ENCODE results near the gene SLC9C2.
"Not testable (repeated sequence)": the region's sequence is repeated elsewhere in the genome, so short reads cannot be mapped to it uniquely, and the experiment has no call there.

Gene SLC9C2

DNA sequence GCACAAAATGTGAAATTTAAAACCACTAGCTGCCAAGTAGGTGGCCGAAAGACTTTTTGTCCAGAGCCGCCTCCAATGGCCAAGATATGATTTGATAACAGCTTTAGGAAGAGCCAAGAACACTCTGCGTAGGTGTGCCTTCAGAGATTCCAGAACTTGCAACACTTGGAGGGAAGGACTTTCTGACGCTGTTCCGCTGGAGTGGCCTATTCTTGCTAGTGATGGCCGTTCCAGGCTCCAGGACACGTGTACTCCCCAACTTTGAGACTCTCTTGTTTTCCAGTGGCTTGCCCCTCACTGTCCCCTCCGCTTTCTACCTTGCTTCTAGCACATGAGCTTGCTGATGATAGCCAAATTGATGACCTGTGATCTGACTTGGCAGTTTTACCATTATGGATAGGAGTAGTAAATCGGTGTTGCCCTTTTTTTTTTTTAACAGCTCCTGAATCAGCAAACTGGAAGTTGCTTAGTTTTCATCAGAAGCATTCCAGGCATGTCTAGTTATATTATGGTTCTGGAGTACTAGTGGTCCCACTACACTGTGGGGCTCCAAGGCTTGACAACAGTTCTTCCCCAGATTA lies 124.7 kb downstream of the SLC9C2 start:
- no peak for DNase-seq

GRCh38 chr1:173477286-173478093 lies 125.4 kb downstream of the SLC9C2 start, which contains the start of gene PRDX6:
TSS of gene PRDX6 (plus strand) at chr1:173477335. CDS start at chr1:173477398, 63 bp downstream.
- DNase-seq, result no peak

DNA sequence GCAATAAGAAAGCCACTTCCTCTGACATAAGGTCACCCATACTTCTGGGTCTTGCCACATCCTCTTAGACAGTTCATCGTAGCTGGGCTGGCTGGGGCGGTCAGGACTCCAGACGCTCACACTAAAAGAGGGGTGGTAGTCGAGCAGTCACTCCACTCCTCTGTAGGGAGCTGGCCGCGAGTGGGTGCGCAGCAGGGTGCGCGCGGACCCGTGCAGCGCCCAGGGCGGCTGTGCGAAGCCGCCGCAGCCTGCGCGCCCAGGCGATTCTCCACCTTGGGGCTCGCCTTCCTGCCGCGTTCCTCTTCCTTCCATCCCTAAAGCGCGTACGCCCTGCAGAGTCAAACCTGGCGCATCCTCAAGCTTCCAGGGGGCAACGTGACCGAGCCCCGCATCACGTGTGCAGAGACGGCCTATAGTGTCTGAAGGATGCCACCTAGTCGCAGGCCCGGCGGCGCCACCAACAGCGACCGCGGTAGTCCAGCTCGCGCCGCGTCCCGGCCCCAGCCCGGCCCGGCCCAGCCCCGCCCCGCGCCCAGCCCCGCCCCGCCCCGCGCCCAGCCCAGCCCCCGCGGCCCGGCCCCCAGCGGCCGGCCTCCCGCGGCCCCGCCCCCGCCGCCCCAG lies 126.1 kb downstream of the SLC9C2 start:
- DNase-seq, result peak; percentile 82

DNA sequence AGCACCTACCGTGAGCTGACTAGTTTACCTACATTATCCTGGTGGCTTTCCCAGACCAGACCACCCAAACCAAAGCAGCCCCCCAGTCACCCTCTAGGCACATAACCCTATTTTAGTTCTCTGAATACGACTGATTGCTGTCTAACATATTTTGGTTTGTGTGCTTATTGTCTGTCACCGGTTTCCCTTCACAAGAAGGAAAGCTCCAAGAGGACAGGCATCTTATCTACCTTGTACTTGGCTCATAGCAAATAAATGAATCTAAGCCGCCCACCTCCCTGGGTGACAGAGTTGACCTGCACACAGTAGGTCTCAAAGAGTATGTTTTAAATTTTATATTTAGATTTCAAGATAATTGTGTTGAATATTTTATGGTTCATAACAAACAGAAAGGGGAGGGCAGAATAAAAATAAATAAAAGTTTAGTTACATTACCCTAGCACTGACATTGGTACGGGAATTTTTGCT lies 126.6 kb downstream of the SLC9C2 start:
- DNase-seq, result no peak

DNA sequence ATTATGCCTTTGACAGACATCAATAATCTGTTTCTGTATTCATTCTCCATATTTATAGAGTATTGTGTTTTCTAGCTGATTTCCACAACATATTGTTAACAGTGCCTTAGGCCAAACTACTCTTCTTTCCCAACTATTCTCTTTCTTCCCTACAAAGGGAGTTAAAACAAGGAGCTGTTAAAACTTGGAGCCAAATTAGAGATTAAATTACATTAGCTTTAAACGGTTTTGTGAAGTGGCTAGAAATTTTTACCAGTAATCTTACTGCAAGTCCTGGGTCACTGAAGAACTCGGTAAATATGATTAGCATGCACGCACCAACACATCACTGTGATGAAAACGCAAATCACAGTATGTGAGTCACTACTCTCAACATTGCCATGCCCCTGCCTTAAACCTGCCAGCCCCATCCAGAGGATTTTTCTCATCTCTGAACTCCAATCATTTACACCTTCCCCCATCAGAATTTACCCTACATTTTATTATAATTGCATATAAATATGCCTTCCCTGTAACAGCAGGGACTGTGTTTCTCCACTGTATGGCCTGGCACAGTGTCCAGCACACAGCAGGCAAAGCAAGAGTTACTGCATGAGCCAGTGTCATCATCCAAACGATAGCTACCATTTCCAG lies 127.2 kb downstream of the SLC9C2 start:
- no peak for DNase-seq

- not testable (repeated sequence) for DNase-seq
These were observed 128.0 kb downstream of the SLC9C2 start for GRCh38 chr1:173474780-173475421.

DNA sequence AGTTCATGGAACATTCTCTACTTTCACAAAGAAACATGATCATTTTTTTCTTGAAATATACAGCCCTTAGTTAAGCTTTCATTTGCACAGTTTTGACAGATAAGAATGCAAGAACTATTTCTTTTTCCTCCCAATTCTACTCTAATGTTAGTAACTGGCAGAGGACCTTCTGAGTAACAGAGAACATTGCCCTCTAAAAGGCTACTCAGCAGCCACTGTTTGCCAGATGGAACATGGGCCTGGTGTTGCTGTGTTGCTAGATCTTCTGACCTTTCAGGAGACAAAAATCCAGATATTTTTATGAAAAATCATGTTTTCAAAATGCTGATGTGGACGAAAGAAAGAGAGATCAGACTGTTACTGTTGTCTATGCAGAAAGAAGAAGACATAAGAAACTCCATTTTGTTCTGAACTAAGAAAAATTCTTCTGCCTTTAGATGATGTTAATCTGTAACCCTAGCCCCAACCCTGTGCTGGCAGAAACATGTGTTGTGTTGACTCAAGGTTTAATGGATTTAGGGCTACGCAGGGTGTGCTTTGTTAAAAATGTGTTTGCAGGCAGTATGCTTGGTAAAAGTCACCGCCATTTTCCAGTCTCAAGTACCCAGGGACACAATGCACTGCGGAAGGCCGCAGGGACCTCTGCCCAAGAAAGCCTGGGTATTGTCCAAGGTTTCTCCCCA lies 128.6 kb downstream of the SLC9C2 start:
- DNase-seq, result no peak

- no peak for DNase-seq
These were observed 129.3 kb downstream of the SLC9C2 start for GRCh38 chr1:173473599-173474011.

DNA sequence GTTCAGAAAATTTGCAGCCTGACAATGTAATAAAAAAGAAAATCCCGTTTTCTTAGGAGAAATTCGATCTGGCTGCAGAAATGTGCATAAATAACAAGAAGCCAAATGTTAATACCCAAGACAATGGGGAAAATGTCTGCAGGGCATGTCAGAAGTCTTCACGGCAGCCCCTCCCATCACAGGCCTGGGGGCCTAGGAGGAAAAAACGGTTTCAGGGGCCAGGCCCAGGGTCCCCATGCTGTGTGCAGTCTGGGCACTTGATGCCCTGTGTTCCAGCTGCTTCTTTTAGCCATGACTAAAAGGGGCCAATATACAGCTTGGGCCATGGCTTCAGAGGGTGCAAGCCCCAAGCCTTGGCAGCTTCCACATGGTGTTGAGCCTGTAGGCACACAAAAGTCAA lies 132.3 kb downstream of the SLC9C2 start:
- DNase-seq, result no peak

DNA sequence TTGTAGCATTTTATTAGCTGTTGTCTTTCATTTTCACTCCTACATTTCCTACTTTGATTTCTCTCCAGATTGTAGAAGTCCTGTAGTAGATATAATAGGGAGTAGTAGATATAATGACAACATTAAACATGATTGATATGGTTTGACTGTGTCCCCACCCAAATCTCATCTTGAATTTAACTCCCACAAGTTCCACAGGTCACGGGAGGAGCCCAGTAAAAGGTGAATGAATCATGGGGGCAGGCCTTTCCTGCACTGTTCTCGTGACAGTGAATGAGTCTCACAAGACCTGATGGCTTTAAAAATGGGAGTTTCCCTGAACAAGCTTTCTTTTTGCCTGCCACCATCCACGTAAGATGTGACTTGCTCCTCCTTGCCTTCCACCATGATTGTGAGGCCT lies 133.2 kb downstream of the SLC9C2 start:
- DNase-seq, result no peak

GRCh38 chr1:173467426-173467825 lies 135.4 kb downstream of the SLC9C2 start:
- no peak for DNase-seq

DNA sequence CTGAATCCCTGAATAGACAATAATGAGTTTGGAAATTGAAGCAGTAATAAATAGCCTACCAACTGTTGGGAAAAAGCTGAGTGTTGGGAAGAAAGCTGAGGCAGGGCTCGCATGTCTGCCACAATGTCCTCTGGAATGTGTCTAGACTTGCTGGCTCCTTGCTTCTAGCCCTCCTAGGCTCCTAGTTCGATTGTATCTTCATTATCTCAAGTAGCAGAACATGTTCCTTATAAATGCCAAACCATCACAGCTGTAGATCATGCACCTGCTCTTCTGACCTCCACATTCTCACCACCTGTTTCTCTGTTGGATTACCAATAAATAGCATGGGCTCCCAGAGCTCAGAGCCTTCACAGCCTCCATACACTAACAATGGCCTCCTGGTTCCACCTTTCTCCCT lies 138.7 kb downstream of the SLC9C2 start:
- not testable (repeated sequence) for DNase-seq

DNA sequence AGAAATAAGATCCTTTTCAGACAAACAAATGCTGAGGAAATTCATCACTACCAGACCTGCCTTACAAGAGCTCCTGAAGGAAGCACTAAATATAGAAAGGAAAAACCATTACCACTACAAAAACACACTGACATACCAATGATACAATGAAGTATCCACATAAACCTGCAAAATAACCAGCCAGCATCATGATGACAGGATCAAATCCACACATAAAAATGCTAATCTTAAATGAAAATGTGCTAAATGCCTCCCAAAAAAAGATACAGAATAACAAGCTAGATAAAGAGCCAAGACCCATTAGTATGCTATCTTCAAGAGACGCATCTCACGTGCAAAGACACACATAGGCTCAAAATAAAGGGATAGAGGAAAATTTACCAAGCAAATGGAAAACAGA lies 140.2 kb downstream of the SLC9C2 start:
- not testable (repeated sequence) for DNase-seq

- no peak for DNase-seq
These were observed 143.0 kb downstream of the SLC9C2 start for GRCh38 chr1:173459885-173460284.

DNA sequence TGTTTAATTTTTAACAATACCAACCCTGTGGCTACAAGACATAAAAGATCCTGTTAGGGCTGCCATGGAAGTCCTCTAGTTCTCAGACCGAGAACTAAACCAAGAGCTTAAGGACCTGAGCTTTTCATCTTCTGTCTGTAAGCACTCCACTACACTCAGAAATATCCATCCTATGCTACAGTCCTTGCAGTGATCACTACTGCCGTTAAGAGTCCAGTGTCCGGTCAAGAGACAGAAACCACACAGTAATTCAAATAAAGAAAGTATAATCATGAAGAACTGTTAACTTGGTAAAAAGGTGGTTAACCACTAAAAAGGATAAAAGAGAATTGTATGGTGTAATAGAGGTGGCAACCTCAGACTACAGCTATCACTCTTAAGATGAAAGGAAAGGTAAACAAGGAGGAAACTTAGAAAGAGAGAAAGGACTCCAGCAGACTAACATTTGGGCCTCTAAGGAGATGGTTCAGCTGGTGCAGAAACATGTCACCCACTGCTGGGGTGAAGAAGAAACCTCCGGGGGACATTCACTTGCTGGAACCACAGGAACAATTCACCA lies 147.8 kb downstream of the SLC9C2 start:
- DNase-seq, result no peak

GRCh38 chr1:173453982-173454381 lies 148.9 kb downstream of the SLC9C2 start:
- DNase-seq, result no peak

DNA sequence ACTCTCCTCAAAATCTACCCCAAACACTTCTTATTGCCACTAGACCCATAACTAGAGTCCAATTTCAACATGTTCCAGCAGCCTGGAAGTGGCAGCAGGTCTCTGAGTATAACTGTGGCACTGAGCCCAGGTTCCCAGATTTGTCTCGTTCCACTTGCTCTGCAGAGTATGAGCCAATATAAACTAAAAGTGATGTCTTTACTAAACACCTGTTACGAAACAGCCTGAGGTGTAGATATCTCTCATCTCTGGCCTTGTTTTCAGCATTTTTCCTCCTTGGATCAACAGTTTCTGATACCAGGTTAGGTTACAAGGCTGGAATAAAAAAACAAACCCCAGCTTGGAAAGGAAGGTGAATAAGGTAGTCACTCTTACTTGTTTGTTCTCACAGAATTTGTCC lies 150.9 kb downstream of the SLC9C2 start:
- DNase-seq, result no peak

All from stimulated activated CD4-positive, alpha-beta T cell treated with anti-CD3 and anti-CD28 coated beads, Interleukin-4, amount 100 ng/mL, for 1 hour (primary cell).